WTC11 (cell line): ENCODE results near the gene CROCC2. TPM values are rescaled to one million over a fixed set of nuclear protein-coding genes. Genes with fewer than 3 reads are reported as not detected.

ENCODE experiments used
- ATAC-seq: fragments of 200-7000 bp; cut with Tn5 transposase; 2 replicates; pipeline ENCODE4 v1.10.0; 2021; ENCODE audit warnings: mild to moderate bottlenecking, moderate library complexity
- CTCF ChIA-PET: fragments of 300-600 bp; sonication (Branson Sonifier 250); formaldehyde crosslinking; loops from one replicate; lab custom pipeline; 2021; ENCODE audit warnings: antibody characterized with exemption; lab: Charles Lee
- POLR2A ChIA-PET: fragments of 350-600 bp; sonication (Branson Sonifier 250); formaldehyde crosslinking; loops from one replicate; lab custom pipeline; 2021; ENCODE audit warnings: antibody characterized with exemption; lab: Charles Lee
- DNase-seq: peaks from one replicate; pipeline ENCODE4 v3.0.0; 2021; ENCODE audit warnings: low spot score
- H3K27ac Mint-ChIP-seq: 2 replicates; pipeline ENCODE4 v1.8.0; 2021; ENCODE audit warnings: mixed read lengths
- H3K27me3 Mint-ChIP-seq: 2 replicates; pipeline ENCODE4 v1.8.0; 2021; ENCODE audit warnings: low read depth, mild to moderate bottlenecking, moderate library complexity, mixed read lengths
- H3K36me3 Mint-ChIP-seq: 2 replicates; pipeline ENCODE4 v1.8.0; 2021; ENCODE audit warnings: mixed read lengths
- H3K4me1 Mint-ChIP-seq: 2 replicates; pipeline ENCODE4 v1.8.0; 2022; ENCODE audit warnings: mixed read lengths
- H3K4me3 Mint-ChIP-seq: 2 replicates; pipeline ENCODE4 v1.8.0; 2021; ENCODE audit warnings: mild to moderate bottlenecking, moderate library complexity, mixed read lengths
- H3K9me3 Mint-ChIP-seq: 2 replicates; pipeline ENCODE4 v1.8.0; 2021; ENCODE audit warnings: mixed read lengths
- ATF1 ChIP-seq: sonication (generic); formaldehyde crosslinking; IDR thresholded peaks from 2 replicates; pipeline ENCODE4 v1.8.1; 2023; ENCODE audit warnings: mild to moderate bottlenecking, moderate library complexity, missing genetic modification reagents
- CREM ChIP-seq: sonication (generic); formaldehyde crosslinking; IDR thresholded peaks from 2 replicates; pipeline ENCODE4 v1.8.1; 2022; ENCODE audit warnings: mild to moderate bottlenecking, missing genetic modification reagents, moderate library complexity
- KAT7 ChIP-seq: sonication (generic); formaldehyde crosslinking; IDR thresholded peaks from 2 replicates; pipeline ENCODE4 v1.8.1; 2023; ENCODE audit warnings: missing genetic modification reagents, mild to moderate bottlenecking, borderline replicate concordance
- NR3C1 ChIP-seq: sonication (generic); formaldehyde crosslinking; conservative IDR thresholded peaks from 2 replicates; pipeline ENCODE4 v1.8.1; 2023; ENCODE audit warnings: low read depth, mild to moderate bottlenecking, missing genetic modification reagents
- TEAD1 ChIP-seq: sonication (generic); formaldehyde crosslinking; IDR thresholded peaks from 2 replicates; pipeline ENCODE4 v1.8.0; 2022; ENCODE audit warnings: mild to moderate bottlenecking, missing genetic modification reagents
- ZNF416 ChIP-seq: fragments of 250-450 bp; sonication (Bioruptor Pico); IDR thresholded peaks from 2 replicates; pipeline ENCODE4 v1.9.0; 2021; ENCODE audit warnings: mild to moderate bottlenecking, inconsistent platforms
- ZNF423 ChIP-seq: fragments of 250-450 bp; sonication (Bioruptor Pico); IDR thresholded peaks from 2 replicates; pipeline ENCODE4 v2.1.2; 2022; ENCODE audit warnings: mild to moderate bottlenecking, moderate library complexity
- ZNF532 ChIP-seq: fragments of 250-450 bp; sonication (Bioruptor Pico); IDR thresholded peaks from 2 replicates; pipeline ENCODE4 v1.9.0; 2021; ENCODE audit warnings: mild to moderate bottlenecking, borderline replicate concordance
- ZNF671 ChIP-seq: fragments of 250-450 bp; sonication (Bioruptor Pico); IDR thresholded peaks from 2 replicates; pipeline ENCODE4 v1.8.0; 2021; ENCODE audit warnings: mild to moderate bottlenecking
- ZSCAN18 ChIP-seq: fragments of 250-450 bp; sonication (Bioruptor Pico); IDR thresholded peaks from 2 replicates; pipeline ENCODE4 v2.1.2; 2022; ENCODE audit warnings: mild to moderate bottlenecking, moderate library complexity
- total RNA-seq: library from RNA; stranded (reverse); gene quantifications from 3 replicates; pipeline ENCODE4 v1.2.3, GENCODE V29; 2021
- TF ChIP-seq, protein P1 (sequence below): sonication (generic); formaldehyde crosslinking; conservative IDR thresholded peaks from 2 replicates; pipeline ENCODE4 v1.8.1; 2022; ENCODE audit warnings: mild to moderate bottlenecking, missing genetic modification reagents
- TF ChIP-seq, protein P2 (sequence below): sonication (generic); formaldehyde crosslinking; IDR thresholded peaks from 2 replicates; pipeline ENCODE4 v1.8.1; 2022; ENCODE audit warnings: mild to moderate bottlenecking, missing genetic modification reagents, moderate library complexity, borderline replicate concordance
- TF ChIP-seq, protein P3 (sequence below): fragments of 250-450 bp; sonication (Bioruptor Pico); conservative IDR thresholded peaks from 2 replicates; pipeline ENCODE4 v1.9.0; 2021; ENCODE audit warnings: mild to moderate bottlenecking

The CROCC2 gene
- total RNA-seq, 1 experiment from 2014 or later, result not detected

- no peak for TF ChIP-seq ZNF532 (CRISPR knock-in tag)
- no peak for TF ChIP-seq TEAD1 (CRISPR knock-in tag)
- TF ChIP-seq, protein P1, sequence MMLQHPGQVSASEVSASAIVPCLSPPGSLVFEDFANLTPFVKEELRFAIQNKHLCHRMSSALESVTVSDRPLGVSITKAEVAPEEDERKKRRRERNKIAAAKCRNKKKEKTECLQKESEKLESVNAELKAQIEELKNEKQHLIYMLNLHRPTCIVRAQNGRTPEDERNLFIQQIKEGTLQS (CRISPR knock-in tag), result no peak
- no peak for TF ChIP-seq ZNF423
- no peak for TF ChIP-seq CREM
- no peak for TF ChIP-seq ATF1
- TF ChIP-seq, protein P2, sequence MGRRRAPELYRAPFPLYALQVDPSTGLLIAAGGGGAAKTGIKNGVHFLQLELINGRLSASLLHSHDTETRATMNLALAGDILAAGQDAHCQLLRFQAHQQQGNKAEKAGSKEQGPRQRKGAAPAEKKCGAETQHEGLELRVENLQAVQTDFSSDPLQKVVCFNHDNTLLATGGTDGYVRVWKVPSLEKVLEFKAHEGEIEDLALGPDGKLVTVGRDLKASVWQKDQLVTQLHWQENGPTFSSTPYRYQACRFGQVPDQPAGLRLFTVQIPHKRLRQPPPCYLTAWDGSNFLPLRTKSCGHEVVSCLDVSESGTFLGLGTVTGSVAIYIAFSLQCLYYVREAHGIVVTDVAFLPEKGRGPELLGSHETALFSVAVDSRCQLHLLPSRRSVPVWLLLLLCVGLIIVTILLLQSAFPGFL (CRISPR knock-in tag), result no peak
These were observed 3.3 kb downstream of the CROCC2 start (continued) for GRCh38 chr2:240909216-240909974.

DNA sequence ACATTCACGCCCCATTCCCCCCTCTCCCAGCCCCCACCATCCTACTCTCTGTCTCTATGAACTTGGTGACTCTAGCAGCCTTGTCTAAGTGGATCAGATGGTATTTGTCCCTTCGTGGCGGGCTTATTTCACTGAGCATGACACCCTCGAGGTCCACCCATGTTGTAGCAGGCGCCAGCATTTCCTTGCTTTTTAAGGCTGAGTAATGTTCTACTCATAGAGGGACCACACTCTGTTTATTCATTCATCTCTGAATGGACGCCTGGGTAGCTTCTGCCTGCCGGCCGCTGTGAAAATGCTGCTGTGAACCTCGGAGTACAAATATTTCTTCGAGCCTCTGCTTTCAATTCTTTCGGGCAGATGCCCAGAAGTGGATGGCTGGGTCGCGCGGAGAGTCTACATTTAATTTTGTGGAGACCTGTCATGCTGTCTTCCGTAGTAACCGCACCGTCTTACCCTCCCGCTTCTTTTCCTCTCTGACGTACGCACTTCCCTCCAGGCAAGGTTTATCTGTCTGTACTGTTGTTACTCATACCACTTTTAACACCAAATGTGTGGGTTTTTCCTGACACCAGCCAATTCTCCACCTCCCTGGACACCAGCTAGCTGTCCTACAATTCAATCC is 5.6 kb downstream of the CROCC2 start:
- H3K4me1 Mint-ChIP-seq, result no peaks in the 10 kb centered on the region
- no peak for TF ChIP-seq ZNF671
- no peak for TF ChIP-seq ZNF416
- TF ChIP-seq, protein P3, sequence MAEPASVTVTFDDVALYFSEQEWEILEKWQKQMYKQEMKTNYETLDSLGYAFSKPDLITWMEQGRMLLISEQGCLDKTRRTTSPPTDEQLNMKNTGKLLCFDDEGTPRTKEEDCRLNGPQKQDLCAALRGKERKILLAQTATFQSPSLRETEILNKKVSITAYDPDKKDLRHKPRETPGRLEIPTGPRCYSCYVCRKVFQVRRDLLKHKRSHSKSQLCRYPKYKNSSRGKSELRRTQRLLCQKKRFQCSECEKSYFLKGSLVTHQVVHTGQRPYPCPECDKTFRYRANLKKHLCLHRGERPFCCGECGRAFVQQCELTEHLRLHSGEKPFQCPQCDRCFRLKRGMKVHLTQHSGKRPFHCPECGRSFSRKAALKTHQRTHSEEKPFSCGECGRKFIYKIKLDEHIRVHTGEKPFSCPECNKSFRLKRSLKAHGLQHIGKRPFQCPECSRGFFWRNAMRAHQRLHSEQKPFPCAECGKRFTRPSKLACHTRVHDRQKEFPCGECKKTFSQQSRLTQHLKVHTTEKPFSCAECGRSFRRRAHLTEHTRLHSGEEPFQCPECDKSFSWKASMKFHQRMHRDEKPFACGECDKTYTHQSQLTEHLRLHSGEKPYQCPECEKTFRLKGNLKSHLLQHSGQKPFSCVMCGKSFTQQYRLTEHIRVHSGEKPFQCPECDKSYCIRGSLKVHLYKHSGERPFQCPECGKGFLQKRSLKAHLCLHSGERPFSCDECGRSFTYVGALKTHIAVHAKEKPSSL (CRISPR knock-in tag), result no peak
- no peak for TF ChIP-seq NR3C1 (CRISPR knock-in tag)
- TF ChIP-seq KAT7, result no peak
- no peak for TF ChIP-seq ZSCAN18 (CRISPR knock-in tag)
- TF ChIP-seq, all 79 proteins: peak for 0
- Mint-ChIP-seq H3K27me3 (peaks cover 6% of the 10 kb centered on the region), H3K9me3 (no peaks in the 10 kb centered on the region), H3K36me3 (no peaks in the 10 kb centered on the region), H3K4me3 (no peak overlapping the region), H3K27ac (no peak overlapping the region)
- ATAC-seq, result no peak
- CTCF ChIA-PET, result no interaction called here
- POLR2A ChIA-PET, result interaction anchor here (0.5 kb wide), 1 partner anchor 1682 kb away, joined by 4 read pairs; no protein-coding TSS in a partner anchor
- DNase-seq, result no peak
